ENCODE data around the gene AAMP.

The AAMP gene

GRCh38 chr2:218293715-218294429 lies 23.9 kb upstream of the AAMP start:
- DNase-seq (ENCODE audit: low spot score), result no peak

DNA sequence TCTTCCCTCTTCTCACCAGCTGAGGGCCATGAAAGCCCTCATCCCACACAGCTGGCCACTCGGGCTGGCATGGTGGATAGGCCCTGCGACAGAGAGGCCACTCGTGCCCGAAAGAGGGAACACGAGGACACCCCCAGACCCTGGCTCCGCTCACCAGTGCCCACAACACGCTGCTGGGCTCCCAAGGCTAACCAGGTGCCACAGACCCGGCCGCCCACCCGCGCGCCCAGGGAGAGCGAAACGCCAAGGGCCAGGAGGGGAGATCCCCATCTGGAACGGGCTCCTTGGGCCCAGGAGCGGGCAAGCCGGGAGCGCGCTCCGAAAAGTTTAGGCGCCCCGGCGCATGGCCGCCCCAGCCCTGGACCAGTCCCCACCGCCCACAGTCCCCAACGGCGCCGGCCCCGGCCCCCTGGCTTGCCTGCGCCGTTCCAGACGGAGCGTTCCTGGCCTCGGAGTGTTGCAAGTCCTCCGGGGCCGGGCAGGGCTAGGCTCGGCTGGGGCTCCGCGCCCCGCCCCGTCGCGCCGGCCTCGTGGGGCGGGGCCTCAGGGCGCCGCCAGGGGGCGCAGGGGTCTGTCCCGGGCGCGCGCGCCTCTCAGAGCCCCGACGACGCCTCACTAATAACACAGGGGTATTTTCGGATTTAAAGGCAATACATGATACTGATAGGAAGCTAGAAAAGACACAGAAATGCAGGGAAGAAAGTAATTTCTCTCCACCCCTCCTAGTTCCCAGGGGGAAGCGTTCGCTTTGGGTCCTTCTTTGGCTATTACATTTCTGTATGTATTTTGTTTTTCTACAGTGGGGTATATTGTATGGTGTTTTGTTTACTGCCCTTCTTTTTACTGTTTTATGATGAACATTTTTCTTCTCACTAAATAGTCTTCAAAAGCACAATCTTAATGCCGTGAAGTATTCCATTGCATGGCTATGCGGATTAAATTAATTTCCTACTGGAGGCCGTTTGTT lies 22.4 kb upstream of the AAMP start, which contains the start of gene TMBIM1:
TMBIM1 (minus strand) TSS at position 456 of the 967 bp plus-strand sequence. CDS start 10,362 bp downstream, outside the sequence.
- peak; percentile 97 for DNase-seq (ENCODE audit: low spot score)

GRCh38 chr2:218291318-218292047 lies 21.5 kb upstream of the AAMP start:
- no peak for DNase-seq (ENCODE audit: low spot score)

DNA sequence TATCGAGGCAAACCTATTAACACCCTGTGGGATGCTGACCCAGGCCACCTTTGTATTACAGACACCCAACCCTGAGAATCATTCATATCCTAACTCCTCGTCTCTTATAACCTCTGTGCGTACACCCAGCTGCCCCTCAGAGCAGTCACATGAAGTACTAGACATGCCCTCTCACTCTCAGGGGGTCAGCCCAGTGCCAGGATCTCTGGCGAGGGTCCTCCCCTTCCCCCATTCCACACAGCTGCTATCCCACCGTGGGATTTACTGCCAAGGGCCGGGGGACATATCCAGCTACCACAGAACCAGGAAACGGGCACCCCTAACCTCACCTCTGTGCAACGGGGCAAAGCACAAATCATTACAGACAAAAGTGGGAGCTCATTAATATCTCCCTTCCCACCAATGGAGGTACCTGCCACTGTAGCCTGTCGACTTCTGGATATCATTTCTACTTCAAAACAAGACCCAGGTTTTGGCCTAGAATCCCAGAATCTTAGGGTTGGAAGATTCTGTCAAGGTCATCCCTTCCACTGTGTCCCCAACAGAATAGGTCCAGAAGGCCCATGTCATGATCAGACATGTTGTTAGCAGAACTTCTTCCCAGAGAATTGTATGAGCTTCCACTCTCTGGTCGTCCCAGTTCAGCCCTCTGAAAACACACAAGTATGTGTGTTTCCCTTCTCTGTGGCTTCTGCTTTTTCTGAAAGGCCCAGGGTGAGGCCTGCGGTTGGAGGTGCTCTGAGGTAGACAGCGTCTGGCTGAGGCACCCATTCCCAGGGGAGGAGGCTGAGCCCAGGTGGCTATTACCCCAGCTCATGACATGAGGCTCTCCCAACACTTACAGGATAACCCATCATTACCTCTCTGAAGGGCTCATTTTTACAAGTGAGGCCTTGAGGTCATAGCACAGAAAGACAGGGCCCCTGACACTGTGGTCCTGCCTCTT lies 20.7 kb upstream of the AAMP start:
- DNase-seq (ENCODE audit: low spot score), result no peak

- DNase-seq (ENCODE audit: low spot score), result no peak
Measured at GRCh38 chr2:218289639-218290315, 19.8 kb upstream of the AAMP start.

- peak; percentile 55 for DNase-seq (ENCODE audit: low spot score)
Measured at GRCh38 chr2:218286570-218287459, 16.9 kb upstream of the AAMP start.

DNA sequence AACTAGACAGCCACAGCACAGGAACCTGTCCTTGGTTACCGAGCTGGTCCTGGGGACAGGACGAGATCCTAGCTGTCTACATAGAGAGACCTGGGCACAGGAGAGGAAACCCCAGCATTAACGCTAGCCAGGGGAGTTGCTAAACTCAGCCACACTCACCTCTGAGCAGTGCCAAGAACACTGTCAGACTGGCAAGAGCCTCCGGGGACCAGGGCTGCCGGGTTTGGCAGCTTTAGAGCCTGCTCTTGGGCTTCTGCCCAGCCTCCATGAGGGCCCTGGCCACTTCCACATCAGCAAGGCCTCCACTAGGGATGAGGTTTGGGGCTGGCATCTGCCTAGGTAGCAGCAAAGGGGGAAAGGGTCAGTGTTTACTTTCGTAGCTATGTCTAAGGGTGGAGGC lies 15.7 kb upstream of the AAMP start:
- peak; percentile 64 for DNase-seq (ENCODE audit: low spot score)

DNA sequence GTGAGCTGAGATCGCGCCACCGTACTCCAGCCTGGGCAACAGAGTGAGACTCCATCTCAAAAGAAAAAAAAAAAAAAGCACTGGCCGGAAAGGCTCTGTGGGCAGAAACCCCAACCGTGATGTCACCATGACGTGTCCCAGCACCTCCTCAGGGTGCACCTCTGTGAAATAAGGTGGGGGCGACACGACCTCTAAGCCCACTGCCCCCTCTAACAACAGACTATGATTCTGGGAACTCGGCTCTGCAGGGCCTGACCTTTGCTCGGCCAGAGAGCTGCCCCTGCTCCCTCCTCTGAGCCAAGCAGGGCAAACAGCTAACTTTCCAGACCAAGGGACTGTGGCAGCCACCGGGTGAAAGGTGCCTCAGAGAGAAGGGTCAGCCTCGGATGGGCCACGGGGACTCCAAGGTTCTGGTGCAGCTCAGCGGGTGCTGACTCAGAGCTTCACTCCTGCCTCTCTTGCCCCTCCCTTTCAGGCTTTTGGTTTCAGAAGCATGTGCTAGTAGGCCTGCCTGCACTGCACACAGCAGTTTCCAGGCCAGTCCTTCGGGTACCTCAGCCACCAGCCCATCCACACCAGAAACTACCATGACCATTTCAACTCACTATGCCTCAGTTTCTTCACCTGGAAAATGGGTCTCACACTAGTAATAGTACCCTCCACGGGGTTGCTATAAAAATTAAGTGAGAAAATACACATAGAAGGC lies 14.3 kb upstream of the AAMP start:
- no peak for DNase-seq (ENCODE audit: low spot score)

- DNase-seq (ENCODE audit: low spot score), result no peak
Measured at GRCh38 chr2:218282173-218282991, 12.4 kb upstream of the AAMP start.

DNA sequence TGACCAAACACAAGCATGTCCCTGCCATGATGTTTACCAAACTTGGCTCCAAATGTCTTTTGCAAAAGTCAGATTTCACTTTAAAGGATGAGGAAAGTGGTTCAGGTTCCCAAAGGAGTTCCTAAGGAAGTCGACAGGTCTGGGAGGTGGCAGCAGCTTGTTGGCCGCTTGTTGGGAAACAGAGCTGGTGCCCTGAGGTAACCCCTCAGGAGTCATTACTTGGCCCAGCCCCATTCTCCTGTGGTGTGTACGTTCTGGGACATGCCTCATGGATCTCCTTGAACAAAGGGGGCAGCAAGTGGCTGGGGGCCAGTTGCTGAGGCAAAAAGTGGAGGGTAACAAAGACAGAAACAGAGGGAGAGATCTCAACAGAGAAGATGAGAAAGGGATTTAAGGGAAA lies 11.5 kb upstream of the AAMP start:
- no peak for DNase-seq (ENCODE audit: low spot score)

DNA sequence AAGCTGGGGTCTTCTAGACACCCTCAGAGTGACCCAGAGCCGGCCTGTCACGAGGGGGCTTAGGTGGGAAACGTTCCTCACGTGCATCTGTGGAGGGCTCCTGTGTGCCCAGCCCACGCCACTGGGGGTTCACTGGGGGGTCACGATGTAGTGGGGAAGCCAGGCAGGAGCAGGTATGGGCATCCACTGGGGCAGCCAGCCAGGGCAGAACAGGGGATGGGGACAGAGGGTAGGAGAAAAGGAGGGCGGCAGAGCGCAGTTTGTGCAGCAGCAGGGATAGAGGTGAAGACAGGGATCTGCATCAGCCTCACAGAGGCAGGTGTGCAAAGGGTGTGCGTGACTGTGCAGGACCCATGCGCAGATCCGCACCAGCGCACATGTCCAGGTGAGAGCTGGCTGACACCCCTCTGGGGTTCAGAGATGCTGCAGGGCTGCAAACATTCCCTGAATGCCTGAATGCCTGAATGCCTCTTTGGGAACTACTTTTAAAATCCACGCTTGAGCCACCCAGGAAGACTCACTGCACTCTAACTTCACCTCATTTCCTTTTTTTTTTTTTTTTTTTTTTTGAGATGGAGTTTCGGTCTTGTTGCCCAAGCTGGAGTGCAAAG lies 10.4 kb upstream of the AAMP start:
- no peak for DNase-seq (ENCODE audit: low spot score)

GRCh38 chr2:218278531-218279360 lies 8.8 kb upstream of the AAMP start:
- no peak for DNase-seq (ENCODE audit: low spot score)

DNA sequence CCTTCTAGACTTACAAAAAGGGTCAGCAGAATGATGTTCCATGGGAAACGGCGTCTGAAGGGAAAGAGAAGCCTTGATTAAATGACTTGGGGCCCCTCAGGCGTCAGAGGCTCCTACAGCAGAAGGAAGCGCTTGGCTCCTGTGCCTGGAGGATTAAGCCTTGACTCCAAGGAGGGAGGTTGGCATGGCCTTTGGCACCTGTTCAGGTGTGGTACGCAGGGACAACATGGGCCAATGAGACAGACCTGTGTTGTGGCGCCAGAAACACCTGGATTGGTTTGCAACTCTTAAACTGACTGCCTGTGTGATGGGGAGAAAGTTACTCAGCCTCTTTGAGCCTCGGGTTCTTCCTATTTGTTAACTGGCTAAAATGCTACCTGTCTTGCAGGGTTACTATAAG lies 8.0 kb upstream of the AAMP start:
- DNase-seq (ENCODE audit: low spot score), result no peak

GRCh38 chr2:218276986-218277755 lies 7.2 kb upstream of the AAMP start:
- DNase-seq (ENCODE audit: low spot score), result no peak

GRCh38 chr2:218275371-218276072 lies 5.6 kb upstream of the AAMP start:
- DNase-seq (ENCODE audit: low spot score), result no peak
